Liver (tissue), 9 donors: ENCODE measurements around the gene TGIF1. TPM values are rescaled to one million over a fixed set of nuclear protein-coding genes. Genes with fewer than 3 reads are reported as not detected.
"Not testable (repeated sequence)": the region's sequence is repeated elsewhere in the genome, so short reads cannot be mapped to it uniquely, and the experiment has no call there.

Source experiments
- DNase-seq: peaks from one replicate; pipeline ENCODE4 v3.0.0-alpha.2; 2017; ENCODE audit warnings: low spot score
- H3K27ac ChIP-seq, 2 donors: one replicate each; pipeline ENCODE4 v1.7.0; 2013; ENCODE audit warnings: inconsistent platforms in 2 of 2, low read length in 2 of 2, control low read depth in 1 of 2, low read depth in 1 of 2, mild to moderate bottlenecking in 1 of 2
- H3K27me3 ChIP-seq, 4 donors: one replicate each; pipeline versions ENCODE4 v1.6.1 to v1.7.0; 2013; ENCODE audit warnings: low read length in 3 of 4, inconsistent platforms in 1 of 4, mild to moderate bottlenecking in 1 of 4, moderate library complexity in 1 of 4; ENCODE audit not compliant: control insufficient read depth in 4 of 4, insufficient read depth in 4 of 4
- H3K36me3 ChIP-seq, 4 donors: one replicate each; pipeline versions ENCODE4 v1.6.1 to v1.7.0; 2013; ENCODE audit warnings: low read length in 3 of 4, mild to moderate bottlenecking in 3 of 4, low read depth in 1 of 4, moderate library complexity in 1 of 4; ENCODE audit not compliant: control insufficient read depth in 4 of 4, insufficient read depth in 3 of 4
- H3K4me1 ChIP-seq, 4 donors: one replicate each; pipeline versions ENCODE4 v1.6.1 to v1.7.0; 2013; ENCODE audit warnings: low read length in 3 of 4, mild to moderate bottlenecking in 3 of 4, moderate library complexity in 1 of 4; ENCODE audit not compliant: control insufficient read depth in 4 of 4, insufficient read depth in 4 of 4
- H3K4me3 ChIP-seq, 3 donors: one replicate each; pipeline versions ENCODE4 v1.6.1 to v1.7.0; 2013; ENCODE audit warnings: low read length in 3 of 3, control low read depth in 1 of 3, low read depth in 1 of 3, mild to moderate bottlenecking in 1 of 3
- H3K9ac ChIP-seq, 2 donors: one replicate each; pipeline ENCODE4 v1.7.0; 2013; ENCODE audit warnings: low read length in 2 of 2, mild to moderate bottlenecking in 2 of 2, moderate library complexity in 2 of 2, control low read depth in 1 of 2, low read depth in 1 of 2
- H3K9me3 ChIP-seq, 4 donors: one replicate each; pipeline versions ENCODE4 v1.6.1 to v1.7.0; 2013; ENCODE audit warnings: low read length in 3 of 4; ENCODE audit not compliant: control insufficient read depth in 4 of 4
- ATF3 ChIP-seq: IDR thresholded peaks from 2 replicates; pipeline ENCODE4 v1.6.1; 2016; ENCODE audit warnings: antibody characterized with exemption
- EGR1 ChIP-seq, 2 donors: IDR thresholded peaks; 2 replicates each; pipeline ENCODE4 v1.6.1; 2016 to 2018; ENCODE audit warnings: antibody characterized with exemption in 2 of 2, low read depth in 2 of 2
- FOXA1 ChIP-seq: IDR thresholded peaks from 2 replicates; pipeline ENCODE4 v1.6.1; 2016; ENCODE audit warnings: antibody characterized with exemption
- FOXA2 ChIP-seq: IDR thresholded peaks from 2 replicates; pipeline ENCODE4 v1.6.1; 2016; ENCODE audit warnings: antibody characterized with exemption
- GABPA ChIP-seq, 2 donors: IDR thresholded peaks in 1 of 2; conservative IDR thresholded peaks in 1 of 2; 2 replicates each; pipeline ENCODE4 v1.6.1; 2016; ENCODE audit warnings: antibody characterized with exemption in 2 of 2, mild to moderate bottlenecking in 1 of 2, moderate library complexity in 1 of 2
- HNF4G ChIP-seq: IDR thresholded peaks from 2 replicates; pipeline ENCODE4 v1.6.1; 2016; ENCODE audit warnings: antibody characterized with exemption
- JUND ChIP-seq, 2 donors: IDR thresholded peaks; 2 replicates each; pipeline ENCODE4 v1.6.1; 2016; ENCODE audit warnings: antibody characterized with exemption in 2 of 2
- RAD21 ChIP-seq, 2 donors: IDR thresholded peaks; 2 replicates each; pipeline ENCODE4 v1.6.1; 2016; ENCODE audit warnings: antibody characterized with exemption in 2 of 2, mild to moderate bottlenecking in 2 of 2
- REST ChIP-seq: IDR thresholded peaks from 2 replicates; pipeline ENCODE4 v1.6.1; 2016; ENCODE audit warnings: antibody characterized with exemption, mild to moderate bottlenecking
- RXRA ChIP-seq, 2 donors: IDR thresholded peaks; 2 replicates each; pipeline ENCODE4 v1.6.1; 2017 to 2018; ENCODE audit warnings: antibody characterized with exemption in 2 of 2, mild to moderate bottlenecking in 1 of 2
- SP1 ChIP-seq: IDR thresholded peaks from 2 replicates; pipeline ENCODE4 v1.6.1; 2018; ENCODE audit warnings: antibody characterized with exemption, mild to moderate bottlenecking
- TAF1 ChIP-seq: conservative IDR thresholded peaks from 2 replicates; pipeline ENCODE4 v1.6.1; 2016; ENCODE audit warnings: antibody characterized with exemption, mild to moderate bottlenecking
- YY1 ChIP-seq: IDR thresholded peaks from 2 replicates; pipeline ENCODE4 v1.6.1; 2016; ENCODE audit warnings: antibody characterized with exemption, mild to moderate bottlenecking
- ZBTB33 ChIP-seq: IDR thresholded peaks from 2 replicates; pipeline ENCODE4 v1.6.1; 2016; ENCODE audit warnings: antibody characterized with exemption
- WGBS: extraction: QIAGEN DNeasy Blood & Tissue Kit; methylation state at CpG from one replicate; pipeline ENCODE4 v1.1.7; 2013; 5-methylcytosine and 5-hydroxymethylcytosine counted together
- polyA plus RNA-seq, 2 donors: library from polyadenylated mRNA; stranded (reverse) in 1 of 2; unstranded in 1 of 2; fragments of 200-250 nt in 1 of 2; fragments of >200 nt in 1 of 2; fragmentation: Nextera tagmentation in 1 of 2; extraction: Ambion mirVana in 1 of 2; gene quantifications; one replicate each; pipeline versions ENCODE4 v1.2.1 to v1.2.3, GENCODE V29; 2013 to 2015
- total RNA-seq, 2 donors: library from RNA; depleted of rRNA; stranded (reverse); fragments of >200 nt; gene quantifications; one replicate each; pipeline ENCODE4 v1.2.3, GENCODE V29; 2014
- TF ChIP-seq, protein P1 (sequence below): IDR thresholded peaks from 2 replicates; pipeline ENCODE4 v1.6.1; 2016; ENCODE audit warnings: antibody characterized with exemption
- donor health status: healthy.
- donor health status: healthy.
- donor health status: healthy.
- donor health status: healthy.
- donor health status: healthy.

The TGIF1 gene
- total and polyA plus RNA-seq, 4 donors, result 13.1 to 26.4 (median 18.4) TPM

DNA sequence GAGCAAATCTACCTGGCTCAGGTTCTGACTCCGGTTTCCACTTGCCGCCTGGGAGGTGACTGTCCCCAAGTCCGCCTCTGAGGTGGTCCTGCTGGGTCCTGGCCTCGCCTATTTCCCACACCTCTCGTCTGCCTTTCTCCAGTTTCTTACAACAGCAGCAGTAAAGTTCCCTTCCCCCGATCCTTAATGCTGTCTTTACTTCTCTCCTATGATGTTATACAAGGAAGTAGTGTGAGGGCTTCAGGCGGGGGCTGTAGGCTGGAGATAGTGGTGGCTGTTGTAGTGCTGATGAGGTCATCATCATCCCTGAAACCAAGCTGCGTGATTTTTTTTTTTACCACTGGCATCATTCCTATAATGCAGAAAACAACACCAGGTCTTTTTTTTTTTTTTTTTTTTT lies 18.9 kb downstream of the TGIF1 start:
- Histone ChIP-seq H3K27me3 (no peaks in the 10 kb centered on the region), H3K36me3 (no peaks in the 10 kb centered on the region), H3K9ac (no peak overlapping the region), H3K27ac (no peak overlapping the region), H3K4me3 (no peak overlapping the region), H3K9me3 (no peaks in the 10 kb centered on the region), H3K4me1 (peaks cover 0 to 2% (median 0%) of the 10 kb centered on the region in 4 donors)
- no peak for TF ChIP-seq EGR1 (IDR thresholded peaks at IDR 0.05; ENCODE audit: low read depth in 2 of 2)
- no peak for TF ChIP-seq SP1
- TF ChIP-seq JUND (IDR thresholded peaks at IDR 0.05), result no peak
- no peak for TF ChIP-seq ATF3
- TF ChIP-seq RAD21 (IDR thresholded peaks at IDR 0.05), result no peak
- no peak for TF ChIP-seq FOXA2
- TF ChIP-seq HNF4G, result no peak
- no peak for TF ChIP-seq FOXA1
- no peak for TF ChIP-seq REST
- no peak for TF ChIP-seq YY1
- TF ChIP-seq, protein P1, sequence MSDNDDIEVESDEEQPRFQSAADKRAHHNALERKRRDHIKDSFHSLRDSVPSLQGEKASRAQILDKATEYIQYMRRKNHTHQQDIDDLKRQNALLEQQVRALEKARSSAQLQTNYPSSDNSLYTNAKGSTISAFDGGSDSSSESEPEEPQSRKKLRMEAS, result no peak
- WGBS, result 89% methylated on average over 8 of the region's 8 CpGs
- DNase-seq, result no peak

DNA sequence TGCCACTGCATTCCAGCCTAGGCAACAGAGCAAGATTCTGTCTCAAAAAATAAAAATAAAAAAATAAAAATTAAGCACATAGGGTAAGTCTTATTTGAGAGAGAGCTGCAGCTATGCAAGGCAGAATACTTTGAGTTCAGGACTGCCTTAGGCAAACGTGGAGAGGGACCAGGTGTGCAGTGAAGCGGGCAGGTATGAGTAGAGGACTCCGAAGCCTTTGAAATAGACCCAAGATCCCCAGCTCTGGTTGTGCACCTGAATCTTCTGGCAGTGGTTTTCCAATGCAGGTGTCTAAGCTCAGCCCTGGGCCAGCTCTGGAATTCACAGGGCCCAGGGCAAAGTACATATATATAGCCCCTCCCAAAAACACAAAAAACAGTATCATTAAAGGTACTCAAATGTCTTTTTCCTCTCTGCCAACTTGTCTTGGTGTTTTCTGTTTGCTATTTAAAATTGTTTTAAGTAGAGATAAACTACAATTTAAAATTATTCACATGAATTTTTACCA lies 21.2 kb downstream of the TGIF1 start:
- DNase-seq, result no peak
- Histone ChIP-seq H3K4me3 (no peak overlapping the region), H3K27me3 (no peaks in the 10 kb centered on the region), H3K4me1 (peaks cover 0 to 2% (median 0%) of the 10 kb centered on the region in 4 donors), H3K27ac (no peak overlapping the region), H3K9me3 (no peaks in the 10 kb centered on the region), H3K36me3 (no peaks in the 10 kb centered on the region), H3K9ac (no peak overlapping the region)
- 82% methylated on average over 3 of the region's 3 CpGs for WGBS
- TF ChIP-seq FOXA2, result no peak
- TF ChIP-seq TAF1, result no peak
- TF ChIP-seq REST, result no peak
- TF ChIP-seq ZBTB33, result no peak
- no peak for TF ChIP-seq GABPA (IDR thresholded peaks at IDR 0.05 in 1 of 2, conservative IDR thresholded peaks at IDR 0.05 in 1 of 2)
- TF ChIP-seq SP1, result no peak
- no peak for TF ChIP-seq RXRA (IDR thresholded peaks at IDR 0.05)

DNA sequence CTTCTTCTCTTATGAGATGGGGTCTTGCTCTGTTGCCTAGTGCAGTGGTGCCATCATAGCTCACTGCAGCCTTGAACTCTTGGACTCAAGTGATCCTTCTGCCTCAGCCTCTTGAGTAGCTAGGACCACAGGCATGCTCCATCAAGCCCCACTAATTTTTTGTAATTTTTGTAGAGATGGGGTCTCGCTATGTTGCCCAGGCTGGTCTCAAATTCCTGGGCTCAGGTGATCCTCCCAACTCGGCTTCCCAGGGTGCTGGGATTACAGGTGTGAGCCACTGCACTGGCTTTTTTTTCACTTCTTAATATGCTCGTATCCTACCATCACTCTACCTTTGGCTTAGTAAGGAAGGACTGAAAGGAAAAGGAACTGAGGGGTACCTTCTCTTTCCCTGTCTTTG lies 22.1 kb downstream of the TGIF1 start:
- H3K4me1 ChIP-seq, H3K27ac ChIP-seq, H3K36me3 ChIP-seq, H3K4me3 ChIP-seq, H3K9me3 ChIP-seq, H3K27me3 ChIP-seq, H3K9ac ChIP-seq, DNase-seq: not testable (repeated sequence)
- WGBS, result 95% methylated on average over 3 of the region's 3 CpGs
